HG03521 (cell line): ENCODE results near the gene NOXO1.
"Not testable (repeated sequence)": the region's sequence is repeated elsewhere in the genome, so short reads cannot be mapped to it uniquely, and the experiment has no call there.

Source experiments
- ATAC-seq: cut with Tn5 transposase; IDR thresholded peaks from one replicate; pipeline ENCODE4 v1.9.1; 2021; ENCODE audit warnings: mild to moderate bottlenecking, moderate library complexity; ENCODE audit not compliant: unreplicated experiment

Gene NOXO1

DNA sequence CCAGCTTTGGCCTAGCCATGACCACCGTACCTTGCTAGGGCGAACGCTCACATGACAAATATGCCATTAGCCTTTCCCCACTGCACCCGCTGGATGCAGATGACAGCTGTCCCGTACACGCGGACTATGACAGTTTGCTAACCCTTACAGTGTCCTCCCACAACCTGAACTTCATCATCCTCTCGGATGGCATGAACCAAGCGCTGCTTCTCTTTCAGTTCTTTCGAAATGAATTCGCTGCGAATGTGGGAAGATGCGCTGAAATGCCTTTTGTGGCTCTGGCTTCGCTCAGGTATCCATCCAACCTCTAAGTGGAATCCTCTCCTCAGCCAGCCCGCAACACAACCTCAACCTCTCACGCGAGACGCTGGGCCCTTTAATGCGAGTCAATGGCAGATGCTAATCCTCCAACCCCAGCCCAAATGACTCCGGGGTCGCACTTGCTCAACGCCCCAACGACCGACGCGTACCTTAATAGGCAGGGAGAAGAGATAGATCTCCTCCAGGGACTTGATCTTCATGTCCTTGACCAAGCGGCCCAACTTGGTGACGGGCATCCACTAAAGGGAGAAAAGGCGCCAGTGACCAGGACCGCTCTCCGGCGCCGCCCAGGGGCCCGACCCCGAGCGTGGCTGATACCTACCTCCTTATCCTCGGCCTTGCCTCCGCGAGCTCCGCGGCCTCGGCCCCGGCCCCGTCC is 17.3 kb downstream of the NOXO1 start:
- peak; percentile 3 for ATAC-seq

DNA sequence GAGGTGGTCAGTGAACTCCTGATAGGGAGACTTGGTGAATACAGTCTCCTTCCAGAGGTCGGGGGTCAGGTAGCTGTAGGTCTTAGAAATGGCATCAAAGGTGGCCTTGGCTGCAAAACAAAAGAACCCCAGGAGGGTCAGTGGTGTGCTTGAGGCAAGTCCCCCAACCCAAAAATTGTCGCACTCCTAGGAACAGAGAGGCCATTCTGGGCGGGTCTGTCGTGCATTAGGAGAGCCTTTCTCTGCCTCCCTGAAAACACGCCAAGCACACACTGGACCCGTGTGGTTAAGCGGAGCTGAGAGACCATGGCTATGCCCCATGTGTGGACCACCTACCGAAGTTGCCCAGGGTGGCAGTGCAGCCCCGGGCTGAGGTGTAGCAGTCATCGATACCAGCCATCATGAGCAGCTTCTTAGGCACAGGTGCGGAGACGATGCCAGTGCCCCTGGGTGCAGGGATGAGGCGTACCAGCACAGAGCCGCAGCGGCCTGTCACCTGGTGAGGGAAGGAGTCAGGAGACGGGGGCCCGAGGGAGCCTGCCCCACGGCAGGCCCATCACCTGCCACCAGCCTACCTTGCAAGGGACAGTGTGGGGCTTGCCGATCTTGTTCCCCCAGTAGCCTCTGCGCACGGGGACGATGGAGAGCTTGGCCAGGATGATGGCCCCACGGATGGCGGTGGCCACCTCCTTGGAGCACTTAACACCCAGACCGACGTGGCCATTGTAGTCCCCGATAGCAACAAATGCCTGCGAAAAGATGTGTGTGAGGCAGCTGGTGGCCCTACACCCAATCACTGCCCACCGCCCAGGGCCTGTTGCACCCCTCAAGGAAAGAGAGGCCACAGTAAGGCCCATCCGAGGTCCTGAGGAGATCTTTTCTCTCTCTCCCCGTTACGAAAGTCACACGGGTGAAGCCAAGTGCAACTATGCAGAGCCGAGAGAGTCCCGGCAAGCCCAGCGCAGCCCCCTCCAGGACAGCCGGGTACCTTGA is 18.8 kb downstream of the NOXO1 start:
- not testable (repeated sequence) for ATAC-seq

DNA sequence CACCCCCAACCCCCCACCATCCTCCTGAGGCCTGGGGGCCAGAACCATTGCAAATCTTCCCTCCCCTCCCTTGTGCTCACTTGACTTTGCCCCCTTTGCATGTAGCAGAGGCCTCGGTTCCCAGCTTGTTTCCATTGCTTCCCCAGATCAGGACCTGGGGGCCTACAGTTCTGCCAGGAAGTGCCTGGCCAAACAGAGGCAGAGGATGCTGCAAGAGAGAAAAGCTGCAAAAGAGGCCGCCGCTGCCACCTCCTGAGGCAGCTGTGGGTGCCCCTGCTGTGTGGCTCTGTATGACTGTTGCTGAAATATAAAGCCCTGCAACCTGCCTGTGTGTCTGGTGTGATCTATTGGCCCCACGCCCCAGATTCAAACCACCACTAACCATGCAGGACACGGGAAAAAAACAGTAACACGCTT is 19.6 kb downstream of the NOXO1 start:
- ATAC-seq: no peak

DNA sequence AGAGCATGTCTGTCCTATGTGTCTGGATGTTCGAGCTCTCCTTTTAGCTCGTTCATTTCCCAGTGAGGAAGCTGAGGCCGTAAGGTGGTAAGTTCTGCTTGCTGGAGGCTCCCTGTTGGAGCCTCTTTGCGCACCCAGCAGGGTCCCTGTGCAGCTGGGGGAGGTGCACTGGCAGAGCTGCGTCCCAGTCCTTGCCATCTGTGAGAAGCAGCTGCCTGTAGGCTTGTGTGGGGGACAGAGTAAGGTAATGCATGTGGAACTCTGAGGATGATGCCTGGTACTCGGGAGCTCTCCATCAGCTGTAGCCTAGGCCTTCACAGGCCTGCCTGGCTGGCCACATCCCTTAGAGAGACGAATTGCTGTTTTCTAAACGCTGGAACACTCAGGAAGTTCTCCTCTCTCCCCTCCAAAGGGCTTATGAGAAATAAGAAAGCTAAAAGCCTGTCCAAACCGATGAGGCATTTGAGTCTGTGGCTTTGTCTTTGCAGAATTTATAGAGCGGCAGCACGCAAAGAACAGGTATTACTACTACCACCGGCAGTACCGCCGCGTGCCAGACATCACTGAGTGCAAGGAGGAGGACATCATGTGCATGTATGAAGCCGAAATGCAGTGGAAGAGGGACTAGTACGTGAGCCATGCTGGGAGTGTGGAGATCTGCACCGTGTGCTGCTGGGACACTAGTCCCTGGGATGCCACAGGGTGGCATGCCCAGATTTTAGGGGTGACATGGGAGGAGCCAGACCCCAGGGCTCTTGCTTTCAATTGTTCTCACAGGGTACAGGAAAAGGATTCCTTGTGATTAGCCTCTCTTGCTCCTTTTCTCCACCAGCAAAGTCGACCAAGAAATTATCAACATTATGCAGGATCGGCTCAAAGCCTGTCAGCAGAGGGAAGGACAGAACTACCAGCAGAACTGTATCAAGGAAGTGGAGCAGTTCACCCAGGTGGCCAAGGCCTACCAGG is 20.3 kb downstream of the NOXO1 start:
- no peak for ATAC-seq

DNA sequence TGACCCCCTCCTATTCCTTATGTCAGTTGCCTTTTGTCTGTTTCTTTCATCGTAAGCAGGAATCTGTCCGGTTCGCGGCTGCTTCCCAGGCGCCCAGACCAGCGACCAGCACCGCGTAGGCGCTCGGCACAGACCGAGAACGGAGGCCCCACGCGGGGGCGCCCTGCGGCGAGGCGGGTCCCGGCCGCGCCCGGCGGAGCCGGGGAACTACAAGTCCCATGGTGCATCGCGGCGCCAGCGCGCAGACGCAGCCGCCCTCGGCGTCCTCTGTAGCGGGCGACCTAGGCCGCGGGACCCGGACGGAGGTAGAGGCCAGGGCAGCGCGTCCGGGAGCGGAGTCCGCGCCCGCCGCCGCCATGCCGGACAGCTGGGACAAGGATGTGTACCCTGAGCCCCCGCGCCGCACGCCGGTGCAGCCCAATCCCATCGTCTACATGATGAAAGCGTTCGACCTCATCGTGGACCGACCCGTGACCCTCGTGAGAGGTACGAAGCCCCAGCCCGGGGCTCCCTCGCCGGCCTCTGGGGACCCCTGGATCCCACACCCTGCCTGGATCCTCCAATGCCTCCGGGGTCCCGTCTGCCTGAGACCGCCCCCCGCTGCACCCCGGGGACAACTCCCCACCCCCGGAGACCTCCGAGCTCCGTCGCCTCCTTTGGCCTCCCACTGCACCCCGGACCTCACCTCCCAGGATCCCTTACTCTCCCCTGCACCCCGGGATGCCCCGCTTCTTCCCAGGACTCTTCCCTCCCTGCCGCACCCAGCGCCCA is 21.8 kb downstream of the NOXO1 start, which contains the start of gene NDUFB10:
Gene NDUFB10 (plus strand): TSS at position 270 of the 771 bp plus-strand sequence. CDS start 87 bp downstream, at position 357.
- peak; percentile 72 for ATAC-seq

DNA sequence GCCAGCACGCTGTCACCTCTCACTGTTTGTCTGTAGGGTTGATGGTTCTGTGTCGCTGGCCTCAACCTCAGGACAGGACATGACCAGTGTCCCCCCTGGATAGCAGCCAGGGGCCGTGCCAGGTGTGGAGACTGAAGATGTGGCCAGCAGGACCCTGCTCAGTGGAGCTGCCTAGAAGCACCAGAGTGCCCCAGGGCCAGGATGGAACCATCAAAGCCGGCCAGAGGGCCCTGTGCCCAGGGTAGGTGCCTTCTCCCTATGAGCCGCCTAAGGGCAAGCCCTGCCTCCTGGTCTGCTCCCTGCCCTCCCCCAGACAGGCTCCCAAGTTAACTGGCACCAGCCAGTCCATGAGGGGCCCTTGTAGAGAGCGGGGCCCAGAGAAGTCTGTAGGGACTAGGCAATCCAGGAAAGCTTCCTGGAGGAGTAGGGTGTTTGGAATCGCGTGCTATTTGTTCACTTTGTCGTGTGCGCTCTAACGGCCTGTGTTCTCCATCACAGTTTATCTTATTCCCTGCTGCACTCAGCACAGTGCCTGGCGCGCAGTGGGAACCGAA is 22.5 kb downstream of the NOXO1 start:
- peak; percentile 4 for ATAC-seq

DNA sequence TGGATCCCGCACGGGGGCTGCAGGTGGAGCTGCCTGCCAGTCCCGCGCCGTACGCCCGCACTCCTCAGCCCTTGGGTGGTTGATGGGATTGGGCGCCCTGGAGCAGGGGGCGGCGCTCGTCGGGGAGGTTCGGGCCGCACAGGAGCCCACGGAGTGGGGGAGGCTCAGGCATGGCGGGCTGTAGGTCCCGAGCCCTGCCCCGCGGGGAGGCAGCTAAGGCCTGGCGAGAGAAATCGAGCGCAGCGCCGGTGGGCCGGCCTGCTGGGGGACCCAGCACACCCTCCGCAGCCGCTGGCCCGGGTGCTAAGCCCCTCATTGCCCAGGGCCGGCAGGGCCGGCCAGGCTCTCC is 23.2 kb downstream of the NOXO1 start:
- not testable (repeated sequence) for ATAC-seq

DNA sequence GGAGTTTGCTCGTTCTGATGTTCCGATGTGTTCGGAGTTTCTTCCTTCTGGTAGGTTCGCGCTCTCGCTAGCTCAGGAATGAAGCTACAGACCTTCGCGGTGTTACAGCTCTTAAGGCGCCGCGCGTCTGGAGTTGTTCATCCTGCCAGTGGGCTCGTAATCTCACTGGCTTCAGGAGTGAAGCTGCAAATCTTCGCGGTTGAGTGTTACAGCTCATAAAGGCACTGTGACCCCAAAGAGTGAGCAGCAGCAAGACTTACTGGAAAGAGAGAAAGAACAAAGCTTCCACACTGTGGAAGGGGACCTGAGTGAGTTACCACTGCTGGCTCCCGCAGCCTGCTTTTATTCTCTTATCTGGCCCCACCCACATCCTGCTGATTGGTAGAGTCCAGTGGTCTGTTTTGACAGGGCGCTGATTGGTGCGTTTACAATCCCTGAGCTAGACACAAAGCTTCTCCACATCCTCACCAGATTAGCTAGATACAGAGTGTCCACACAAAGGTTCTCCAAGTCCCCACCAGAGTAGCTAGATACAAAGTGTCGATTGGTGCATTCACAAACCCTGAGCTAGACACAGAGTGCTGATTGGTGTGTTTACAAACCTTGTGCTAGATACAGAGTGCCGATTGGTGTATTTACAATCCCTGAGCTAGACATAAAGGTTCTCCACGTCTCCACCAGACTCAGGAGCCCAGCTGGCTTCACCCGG is 23.7 kb downstream of the NOXO1 start:
- ATAC-seq: not testable (repeated sequence)

DNA sequence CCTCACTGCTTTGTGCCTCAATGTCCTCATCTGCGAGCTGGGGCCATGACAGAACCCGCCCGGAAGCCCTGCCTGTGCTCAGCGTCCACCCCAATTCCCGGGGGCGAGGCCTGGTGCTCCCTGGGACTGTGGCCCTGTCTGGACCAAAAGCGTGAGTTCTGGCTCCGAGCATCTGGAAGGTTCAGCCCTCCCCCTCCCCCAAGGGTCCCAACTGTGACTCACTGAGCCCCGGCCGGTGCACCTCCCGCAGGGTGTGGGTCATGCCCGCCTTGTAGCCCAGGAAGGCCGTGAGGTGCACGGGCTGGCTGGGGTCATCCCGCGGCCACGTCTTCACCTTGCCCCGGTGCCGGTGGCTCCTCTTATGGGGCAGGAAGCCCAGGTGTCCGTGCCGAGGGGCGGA is 27.5 kb downstream of the NOXO1 start:
- no peak for ATAC-seq

DNA sequence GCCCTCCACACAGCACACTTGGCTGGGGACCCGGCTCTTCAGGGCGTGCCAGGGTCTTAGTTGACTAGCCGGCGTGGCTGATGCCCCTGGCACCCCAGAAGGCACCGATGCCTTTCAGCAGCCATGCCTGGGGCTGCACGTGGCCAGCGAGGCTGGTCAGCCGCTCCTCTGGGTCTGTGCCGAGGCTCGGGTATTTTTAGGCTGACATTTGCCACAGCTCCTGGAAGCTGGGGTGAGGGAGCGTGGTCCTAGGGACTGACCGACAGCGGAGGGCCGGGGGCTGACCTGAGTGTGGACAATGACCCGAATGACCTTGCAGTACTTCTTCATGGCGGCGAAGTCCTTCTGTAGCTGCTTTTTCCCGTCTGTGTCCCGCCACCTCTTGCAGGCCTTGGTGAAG is 30.7 kb downstream of the NOXO1 start:
- no peak for ATAC-seq

DNA sequence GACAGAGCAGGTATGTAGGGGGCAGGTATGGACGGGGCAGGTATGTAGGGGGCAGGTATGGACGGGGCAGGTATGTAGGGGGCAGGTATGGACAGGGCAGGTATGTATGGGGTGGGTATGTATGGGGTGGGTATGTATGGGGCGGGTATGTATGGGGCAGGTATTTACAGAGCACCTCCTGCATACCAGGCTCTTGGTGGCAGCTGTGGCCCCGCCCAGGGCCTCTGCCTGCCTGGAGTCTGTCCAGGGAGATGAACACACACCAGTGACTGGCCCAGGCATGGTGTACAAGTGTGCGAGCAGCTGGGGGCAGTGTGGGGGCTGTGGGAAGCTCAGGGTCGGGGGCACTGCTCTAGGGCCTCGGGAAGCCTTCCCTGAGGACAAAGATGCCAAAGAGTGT is 31.2 kb downstream of the NOXO1 start:
- ATAC-seq: no peak

DNA sequence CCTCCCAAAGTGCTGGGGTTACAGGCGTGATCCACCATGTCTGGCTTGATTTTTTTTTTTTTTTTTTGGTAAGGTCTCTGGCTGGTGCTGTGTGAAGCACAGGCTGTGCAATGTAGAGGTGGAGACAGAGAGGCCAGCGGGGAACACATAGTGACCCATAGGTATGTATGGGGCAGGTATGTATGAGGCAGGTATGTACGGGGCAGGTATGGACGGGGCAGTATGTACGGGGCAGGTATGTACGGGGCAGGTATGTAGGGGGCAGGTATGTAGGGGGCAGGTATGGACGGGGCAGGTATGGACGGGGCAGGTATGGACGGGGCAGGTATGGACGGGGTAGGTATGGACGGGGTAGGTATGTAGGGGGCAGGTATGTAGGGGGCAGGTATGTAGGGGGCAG is 31.8 kb downstream of the NOXO1 start:
- ATAC-seq: no peak

DNA sequence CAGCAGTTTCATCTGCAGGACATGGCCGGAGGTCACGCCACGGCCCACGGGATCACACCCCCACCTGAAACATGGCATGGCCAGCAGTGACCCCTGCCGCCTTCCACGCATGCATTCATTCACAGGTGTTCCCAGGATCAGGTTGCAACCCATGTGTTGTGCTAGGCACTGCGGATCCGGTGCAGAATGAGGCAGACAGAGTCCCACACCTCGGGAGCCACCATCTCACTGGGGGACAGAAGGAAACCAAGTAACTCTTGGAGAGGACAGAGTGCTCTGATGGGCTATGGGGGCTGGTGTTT is 33.9 kb downstream of the NOXO1 start:
- no peak for ATAC-seq

DNA sequence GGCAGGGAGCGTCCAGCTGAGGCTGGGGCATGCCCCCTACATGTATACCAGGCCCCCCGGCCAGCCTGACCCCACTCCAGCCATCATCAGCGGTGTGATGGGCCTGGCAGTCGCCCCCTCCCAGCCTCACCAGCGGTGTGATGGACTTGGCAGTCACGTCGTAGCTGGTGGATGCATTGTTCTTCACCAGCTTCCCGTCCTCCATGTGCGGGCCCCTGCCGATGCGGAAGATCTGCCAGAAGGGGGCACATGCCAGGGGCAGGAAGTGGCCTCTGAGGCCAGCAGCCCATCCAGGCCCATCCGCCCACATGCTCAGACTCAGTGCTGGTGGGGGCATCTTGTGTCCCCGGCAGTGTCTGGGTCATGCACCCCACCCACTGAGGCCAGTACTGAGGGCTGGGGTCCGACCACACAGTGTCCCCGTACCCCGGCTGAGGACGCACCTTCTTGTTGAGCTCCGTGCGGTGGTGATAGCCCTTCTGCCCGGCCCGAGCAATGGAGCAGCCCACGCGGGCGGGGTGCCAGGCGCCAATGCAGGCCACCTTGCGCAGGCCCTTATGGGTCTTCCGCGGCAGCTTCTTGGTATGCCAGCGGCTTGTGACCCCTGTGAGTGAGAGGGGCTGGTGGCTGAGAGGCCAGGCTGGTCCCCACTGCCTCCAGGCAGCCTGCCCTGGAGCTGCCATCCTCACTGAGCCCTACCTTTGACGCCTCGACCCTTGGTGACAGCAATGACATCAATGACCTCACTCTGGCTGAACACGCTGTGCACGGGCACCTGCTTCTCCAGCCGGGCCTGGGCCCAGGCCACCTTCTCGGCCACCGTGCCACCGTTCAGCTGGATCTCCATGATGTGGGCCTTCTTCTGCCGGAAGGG is 34.5 kb downstream of the NOXO1 start:
- no peak for ATAC-seq

DNA sequence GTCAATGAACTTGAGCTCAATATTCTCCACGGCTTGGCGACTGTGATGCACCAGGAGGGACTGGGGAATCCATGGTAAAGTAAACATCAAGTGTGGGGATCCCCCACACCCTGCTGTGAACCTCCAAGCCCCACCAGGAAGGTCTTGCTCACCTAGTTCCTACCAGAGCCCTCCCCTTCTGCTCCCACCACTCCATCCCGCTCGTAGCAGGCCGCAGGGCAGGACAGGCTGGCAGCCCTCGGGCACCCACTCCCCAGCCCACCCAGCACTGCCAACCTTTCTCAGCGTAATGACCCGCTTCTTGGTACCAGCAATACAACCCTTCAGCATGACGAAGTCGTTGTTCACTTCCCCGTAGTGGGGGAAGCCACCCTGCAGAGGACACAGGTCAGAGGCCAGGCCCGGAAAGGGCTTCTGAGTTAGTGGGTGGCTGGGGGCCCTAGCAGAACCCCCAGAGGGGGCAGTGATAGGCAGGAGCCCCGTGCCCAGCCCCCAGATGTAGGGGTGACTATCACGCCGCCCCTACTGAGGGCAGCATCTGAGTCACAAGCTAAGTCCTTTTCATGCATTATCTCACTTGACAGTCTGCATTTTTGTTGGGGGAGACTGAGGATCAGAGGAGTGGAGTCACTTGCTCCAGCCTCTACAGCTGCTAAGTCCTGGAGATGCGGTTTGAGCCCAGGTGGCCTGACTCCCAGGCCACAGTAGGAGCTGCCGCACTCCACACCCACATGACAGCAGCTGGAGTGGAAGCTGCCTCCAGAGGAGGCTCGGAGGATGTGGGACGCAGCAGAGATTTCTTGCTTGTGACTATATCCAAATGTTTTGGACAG is 35.5 kb downstream of the NOXO1 start:
- ATAC-seq: no peak

DNA sequence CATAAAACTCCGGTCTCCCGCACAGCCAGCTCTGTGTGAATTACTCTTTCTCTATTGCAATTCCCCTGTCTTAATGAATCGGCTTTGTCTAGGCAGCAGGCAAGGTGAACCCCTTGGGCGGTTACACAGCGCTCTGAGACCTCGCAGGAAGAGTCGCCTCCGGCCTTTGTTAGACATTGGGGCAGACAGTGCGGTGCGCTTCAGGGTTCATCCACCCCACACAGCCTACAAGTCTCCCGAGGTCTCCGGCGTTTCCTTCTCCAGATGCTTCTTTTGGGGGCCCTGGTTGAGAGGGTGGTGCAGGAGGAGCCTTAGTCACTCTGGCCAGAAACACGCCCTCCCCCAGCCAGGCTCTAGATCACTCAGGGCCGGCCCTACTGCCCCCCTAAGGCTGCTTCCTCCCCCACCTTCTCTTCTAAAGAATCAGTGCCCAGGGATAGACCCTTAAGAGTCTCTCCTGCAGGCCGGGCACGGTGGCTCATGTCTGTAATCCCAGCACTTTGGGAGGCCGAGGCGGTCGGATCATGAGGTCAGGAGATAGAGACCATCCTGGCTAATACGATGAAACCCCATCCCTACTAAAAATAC is 36.6 kb downstream of the NOXO1 start:
- no peak for ATAC-seq
